ENCODE data around the gene NECTIN1. TPM values are rescaled to one million over a fixed set of nuclear protein-coding genes. Genes with fewer than 3 reads are reported as not detected.

Gene NECTIN1
- total RNA-seq, 1 experiment from 2014 or later, result 23.8 TPM

- H3K9ac ChIP-seq (ENCODE audit: low read length), result no peak overlapping the region
- no TSS peak for BruUV-seq (replicated peaks)
- no peak overlapping the region for H3K4me2 ChIP-seq (ENCODE audit: low read length)
- POLR2A ChIA-PET, result no interaction called here
- ATAC-seq (no peak), DNase-seq (ENCODE audit: low read depth, low spot score) (no peak)
- H2AFZ ChIP-seq (ENCODE audit: low read depth, low read length, poor library complexity, severe bottlenecking), result no peak overlapping the region
- H3K9me3 ChIP-seq (ENCODE audit: control insufficient read depth in 1 of 2, insufficient read depth in 1 of 2, low read depth in 1 of 2, low read length in 2 of 2), result no peaks in the 10 kb centered on the region
- no peaks in the 10 kb centered on the region for H3K36me3 ChIP-seq (ENCODE audit: control insufficient read depth in 1 of 2, insufficient read depth in 2 of 2, low read length in 2 of 2)
- no peaks in the 10 kb centered on the region for H4K20me1 ChIP-seq (ENCODE audit: insufficient read depth)
- H3K27ac ChIP-seq (ENCODE audit: low read depth, low read length), result no peak overlapping the region
- CTCF ChIA-PET, result interaction anchor here (1.4 to 1.9 kb wide), 2 partner anchors 10 to 483 kb away, joined by 3 to 8 read pairs; no protein-coding TSS in a partner anchor
- H3K27me3 ChIP-seq (ENCODE audit: insufficient read depth, low read length), result no peaks in the 10 kb centered on the region
- TF ChIP-seq TCF7L2 (IDR thresholded peaks at IDR 0.05; ENCODE audit: borderline replicate concordance, extremely low read depth, insufficient read depth, insufficient read length) (no peak), REST (IDR thresholded peaks at IDR 0.05; ENCODE audit: low read depth) (no peak), ATF3 (IDR thresholded peaks at IDR 0.05) (no peak), MAX (IDR thresholded peaks at IDR 0.05) (no peak), JUND (IDR thresholded peaks at IDR 0.05) (no peak), EZH2phosphoT487 (IDR thresholded peaks at IDR 0.05; ENCODE audit: borderline replicate concordance) (no peak), CBX3 (IDR thresholded peaks at IDR 0.05; ENCODE audit: low read depth) (no peak), ZNF274 (IDR thresholded peaks at IDR 0.05; ENCODE audit: low read depth, low read length) (no peak), EGR1 (IDR thresholded peaks at IDR 0.05; ENCODE audit: low read depth) (no peak), CEBPB (IDR thresholded peaks at IDR 0.05; ENCODE audit: low read depth) (no peak), ZFX (IDR thresholded peaks at IDR 0.05) (no peak), POLR2AphosphoS5 (IDR thresholded peaks at IDR 0.05; ENCODE audit: low read depth, low read length) (no peak), RAD21 (IDR thresholded peaks at IDR 0.05; ENCODE audit: low read depth) (no peak), SP1 (IDR thresholded peaks at IDR 0.05; ENCODE audit: low read depth) (no peak), CTCF (IDR thresholded peaks at IDR 0.05 in 2 of 3, conservative IDR thresholded peaks at IDR 0.05 in 1 of 3; ENCODE audit: borderline replicate concordance in 1 of 3, insufficient read depth in 1 of 3, low read depth in 2 of 3, low read length in 2 of 3) (no peak), ZBTB33 (IDR thresholded peaks at IDR 0.05; ENCODE audit: extremely low read depth, insufficient replicate concordance, low read length) (no peak), FOSL1 (IDR thresholded peaks at IDR 0.05; ENCODE audit: low read depth) (no peak)
- no peak overlapping the region for H3K4me3 ChIP-seq (replicated peaks in 1 of 2; ENCODE audit: low read depth in 1 of 2, low read length in 2 of 2)
- no peaks in the 10 kb centered on the region for H3K79me2 ChIP-seq (ENCODE audit: insufficient read depth, low read length)
- RAD21 ChIA-PET (ENCODE audit: low non-redundant PET in 1 of 2, low total read pairs in 2 of 2, uncharacterized antibody in 2 of 2, unreplicated experiment in 2 of 2), result no interaction called here
- H3K4me1 ChIP-seq (ENCODE audit: control insufficient read depth in 1 of 2, insufficient read depth in 2 of 2, low read length in 2 of 2), result no peaks in the 10 kb centered on the region; a peak in 1 of 4 replicates
- H3K9me2 ChIP-seq (ENCODE audit: insufficient read depth), result no peaks in the 10 kb centered on the region
- intact Hi-C loops (cut with micrococcal nuclease), result no loop called here
These were observed 103.6 kb downstream of the NECTIN1 start for GRCh38 chr11:119625206-119625978.

Data from HCT116 (cell line).